ENCODE measurements around the gene WDR20. TPM values are rescaled to one million over a fixed set of nuclear protein-coding genes. Genes with fewer than 3 reads are reported as not detected.
"Not testable (repeated sequence)": the region's sequence is repeated elsewhere in the genome, so short reads cannot be mapped to it uniquely, and the experiment has no call there.

WDR20 gene
- total RNA-seq, 2 donors from 2014 or later = 12.2 to 15.5 TPM

GRCh38 chr14:102236026-102236425, 96.3 kb downstream of the WDR20 start:
- 85 to 92% methylated on average over 7 to 12 of the region's 12 CpGs for WGBS, 2 donors
- ATAC-seq = no peak

GRCh38 chr14:102238131-102238530, 98.4 kb downstream of the WDR20 start:
- intact Hi-C loops (cut with DNase I) = loop anchor here (5.0 kb wide), 1 partner anchor 74 kb away; no protein-coding TSS in a partner anchor
- 60 to 70% methylated on average over 4 of the region's 4 CpGs for WGBS, 2 donors
- H3K9me3 ChIP-seq = no peaks in the 10 kb centered on the region
- H3K4me3 ChIP-seq = no peak overlapping the region
- H3K27ac ChIP-seq = no peak overlapping the region
- peaks cover 11% of the 10 kb centered on the region for H3K4me1 ChIP-seq
- TF ChIP-seq POLR2A (IDR thresholded peaks at IDR 0.05) (no peak), CTCF (IDR thresholded peaks at IDR 0.05) (no peak)
- DNase-seq (no peak), ATAC-seq (no peak)
- no peaks in the 10 kb centered on the region for H3K27me3 ChIP-seq
- no peaks in the 10 kb centered on the region for H3K36me3 ChIP-seq (replicated peaks in 1 of 2; ENCODE audit: insufficient read depth in 1 of 2, low read depth in 2 of 2)

More at GRCh38 chr14:102236026-102236425, 96.3 kb downstream of the WDR20 start:
- Histone ChIP-seq H3K4me3 (no peak overlapping the region), H3K9me3 (no peaks in the 10 kb centered on the region), H3K27me3 (no peaks in the 10 kb centered on the region), H3K4me1 (peaks cover 11% of the 10 kb centered on the region), H3K27ac (no peak overlapping the region), H3K36me3 (replicated peaks in 1 of 2; ENCODE audit: insufficient read depth in 1 of 2, low read depth in 2 of 2) (no peaks in the 10 kb centered on the region)
- intact Hi-C loops (cut with DNase I) = loop anchor here (5.0 kb wide), 1 partner anchor 76 kb away; no protein-coding TSS in a partner anchor
- no peak for DNase-seq
- TF ChIP-seq POLR2A (IDR thresholded peaks at IDR 0.05) (no peak), CTCF (IDR thresholded peaks at IDR 0.05) (no peak)

DNA sequence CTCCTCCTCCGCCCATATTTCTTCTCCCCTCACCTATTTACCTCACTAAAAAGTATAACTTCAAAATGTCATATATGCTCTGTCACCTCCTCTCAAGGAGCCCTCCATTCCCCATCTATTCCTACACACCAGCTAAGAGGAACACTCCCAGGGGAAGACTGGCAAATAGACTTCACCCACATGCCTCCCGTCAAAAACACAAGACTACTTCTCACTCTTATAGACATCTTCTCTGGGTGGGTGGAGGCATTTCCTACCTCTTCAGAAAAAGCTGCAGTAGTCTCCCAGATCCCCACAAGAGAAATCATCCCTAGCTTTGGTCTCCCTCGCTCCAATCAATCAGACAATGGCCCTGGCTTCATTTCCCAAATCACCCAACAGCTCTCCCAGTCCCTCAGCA, 99.1 kb downstream of the WDR20 start:
- TF ChIP-seq POLR2A (IDR thresholded peaks at IDR 0.05) = no peak
- no peaks in the 10 kb centered on the region for H3K27me3 ChIP-seq
- ATAC-seq = no peak
- no peak overlapping the region for H3K27ac ChIP-seq
- DNase-seq = no peak
- intact Hi-C loops (cut with DNase I) = loop anchor here (5.0 kb wide), 1 partner anchor 74 kb away; no protein-coding TSS in a partner anchor
- no peaks in the 10 kb centered on the region for H3K36me3 ChIP-seq (replicated peaks in 1 of 2; ENCODE audit: insufficient read depth in 1 of 2, low read depth in 2 of 2)
- H3K4me1 ChIP-seq = peaks cover 11% of the 10 kb centered on the region
- 87 to 88% methylated on average over 3 of the region's 3 CpGs for WGBS, 2 donors
- H3K4me3 ChIP-seq = no peak overlapping the region
- no peaks in the 10 kb centered on the region for H3K9me3 ChIP-seq

DNA sequence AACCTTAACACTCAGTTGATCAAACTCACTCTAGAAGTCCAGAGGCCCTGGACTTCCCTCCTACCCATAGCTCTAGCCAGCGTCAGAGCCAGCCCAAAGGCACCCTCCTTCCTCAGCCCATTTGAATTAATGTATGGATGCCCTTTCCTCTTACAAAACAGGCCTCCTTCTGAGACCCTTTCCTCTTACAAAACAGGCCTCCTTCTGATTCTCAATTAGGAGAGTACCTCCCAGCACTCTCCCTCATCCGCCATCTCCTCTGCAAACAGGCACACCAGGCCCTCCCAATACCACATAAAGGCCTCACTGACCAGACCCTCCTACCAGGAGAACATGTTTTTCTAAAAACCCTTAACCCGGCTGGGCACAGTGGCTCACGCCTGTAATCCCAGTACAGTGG, 99.5 kb downstream of the WDR20 start:
- H3K36me3 ChIP-seq (replicated peaks in 1 of 2; ENCODE audit: insufficient read depth in 1 of 2, low read depth in 2 of 2) = no peaks in the 10 kb centered on the region

DNA sequence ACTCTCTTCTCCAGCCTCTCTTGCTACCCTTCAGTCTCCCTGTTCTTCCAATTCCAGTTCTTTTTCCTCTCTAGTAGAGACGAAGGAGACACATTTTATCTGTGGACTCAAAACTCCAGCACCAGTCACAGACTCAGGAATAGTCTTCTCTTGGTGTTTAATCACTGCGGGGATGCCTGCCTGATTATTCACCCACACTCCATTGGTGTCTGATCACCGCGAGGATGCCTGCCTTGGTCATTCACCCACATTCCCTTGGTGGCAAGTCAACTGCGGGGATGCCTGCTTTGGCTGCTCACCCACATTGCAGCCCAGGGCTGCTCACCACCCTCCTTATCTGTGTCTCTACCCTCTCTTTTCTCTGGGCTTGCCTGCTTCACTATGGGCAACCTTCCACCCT, 100.8 kb downstream of the WDR20 start:
- H3K27me3 ChIP-seq; intact Hi-C loops (cut with DNase I): not testable (repeated sequence)
- WGBS, 2 donors = 92 to 98% methylated on average over 4 to 5 of the region's 5 CpGs

More for the DNA sequence above, 99.5 kb downstream of the WDR20 start:
- Histone ChIP-seq H3K27me3 (no peaks in the 10 kb centered on the region), H3K4me1 (peaks cover 11% of the 10 kb centered on the region), H3K4me3 (no peak overlapping the region), H3K9me3 (no peaks in the 10 kb centered on the region), H3K27ac (no peak overlapping the region)
- DNase-seq (no peak), ATAC-seq (no peak)
- no peak for TF ChIP-seq CTCF (IDR thresholded peaks at IDR 0.05)
- no peak for TF ChIP-seq POLR2A (IDR thresholded peaks at IDR 0.05)
- WGBS, 2 donors = 94 to 95% methylated on average over 4 of the region's 4 CpGs
- intact Hi-C loops (cut with DNase I) = loop anchor here (5.0 kb wide), 1 partner anchor 73 kb away; no protein-coding TSS in a partner anchor

DNA sequence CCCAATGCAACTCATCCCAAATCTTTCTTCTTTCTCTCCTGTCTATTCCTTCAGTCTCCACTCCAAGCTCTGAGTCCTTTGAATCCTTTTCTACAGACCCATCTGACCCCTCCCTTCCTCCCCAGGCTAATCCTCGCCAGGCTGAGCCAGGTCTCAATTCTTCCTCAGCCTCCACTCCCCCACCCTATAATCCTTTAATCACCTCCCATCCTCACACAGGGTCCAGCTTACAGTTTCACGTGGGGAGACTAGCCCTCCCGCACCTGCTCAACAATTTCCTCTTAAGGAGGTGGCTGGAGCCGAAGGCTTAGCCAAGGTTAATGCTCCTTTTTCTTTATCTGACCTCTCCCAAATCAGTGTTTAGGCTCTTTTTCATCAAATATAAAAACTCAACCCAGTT, 101.5 kb downstream of the WDR20 start:
- intact Hi-C loops (cut with DNase I) = no loop called here
- Histone ChIP-seq H3K9me3 (no peaks in the 10 kb centered on the region), H3K27ac (no peak overlapping the region), H3K4me3 (no peak overlapping the region), H3K4me1 (no peaks in the 10 kb centered on the region), H3K36me3 (replicated peaks in 1 of 2; ENCODE audit: insufficient read depth in 1 of 2, low read depth in 2 of 2) (no peaks in the 10 kb centered on the region), H3K27me3 (no peaks in the 10 kb centered on the region)
- 93 to 94% methylated on average over 4 of the region's 4 CpGs for WGBS, 2 donors
- DNase-seq = no peak
- ATAC-seq = no peak
- no peak for TF ChIP-seq CTCF (IDR thresholded peaks at IDR 0.05)
- no peak for TF ChIP-seq POLR2A (IDR thresholded peaks at IDR 0.05)

More for the DNA sequence above, 100.8 kb downstream of the WDR20 start:
- not testable (repeated sequence) for DNase-seq; H3K27ac ChIP-seq; H3K9me3 ChIP-seq; H3K4me3 ChIP-seq; ATAC-seq; H3K36me3 ChIP-seq (replicated peaks in 1 of 2; ENCODE audit: insufficient read depth in 1 of 2, low read depth in 2 of 2); H3K4me1 ChIP-seq

GRCh38 chr14:102243795-102244194, 104.1 kb downstream of the WDR20 start:
- H3K9me3 ChIP-seq; DNase-seq; ATAC-seq; H3K36me3 ChIP-seq (replicated peaks in 1 of 2; ENCODE audit: insufficient read depth in 1 of 2, low read depth in 2 of 2); H3K27ac ChIP-seq; intact Hi-C loops (cut with DNase I); H3K4me1 ChIP-seq; H3K4me3 ChIP-seq; H3K27me3 ChIP-seq: not testable (repeated sequence)
- WGBS, 2 donors = 93 to 99% methylated on average over 4 of the region's 4 CpGs
